GM18951 (cell line): ENCODE results near the gene CCDC8.
"Not testable (repeated sequence)": the region's sequence is repeated elsewhere in the genome, so short reads cannot be mapped to it uniquely, and the experiment has no call there.

ENCODE experiments used
- POLR2A ChIP-seq: IDR thresholded peaks from 4 replicates; pipeline ENCODE4 v1.6.1; 2011; ENCODE audit warnings: mild to moderate bottlenecking; ENCODE audit not compliant: insufficient read length, insufficient read depth; ENCODE audit errors: extremely low read depth
- in situ Hi-C: fragments of 300-500 bp; cut with MboI; formaldehyde crosslinking; loops from one replicate; pipeline ENCODE4 v1.12.0; 2022; ENCODE audit warnings: low sequenced_read_pairs, mixed read lengths, inconsistent platforms; ENCODE audit not compliant: unreplicated experiment

The CCDC8 gene

GRCh38 chr19:46385636-46386035 lies 27.7 kb downstream of the CCDC8 start:
- in situ Hi-C loops: no loop called here
- TF ChIP-seq POLR2A: no peak

- in situ Hi-C loops: no loop called here
- TF ChIP-seq POLR2A: no peak
Observed at GRCh38 chr19:46384396-46384795, 29.0 kb downstream of the CCDC8 start.

DNA sequence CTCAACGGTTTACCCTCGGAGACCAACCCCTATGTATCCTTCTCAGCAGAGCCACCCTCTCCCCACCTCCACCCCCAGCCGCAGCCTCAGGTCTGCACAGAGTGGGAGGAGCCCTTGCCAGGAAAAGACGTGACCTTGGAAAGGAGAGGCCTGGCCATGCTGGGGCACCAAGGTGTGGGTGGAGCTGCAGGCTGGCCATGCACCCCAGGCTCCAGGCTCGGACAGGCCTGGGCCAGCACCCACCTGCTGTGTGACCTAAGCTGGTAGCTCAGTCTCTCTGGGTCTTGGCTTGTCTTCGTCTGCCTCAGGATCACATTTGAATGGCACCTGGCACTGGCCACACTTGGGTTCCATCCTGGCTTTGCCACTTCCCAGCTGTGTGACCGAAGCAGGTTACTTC lies 29.5 kb downstream of the CCDC8 start:
- TF ChIP-seq POLR2A: no peak
- in situ Hi-C loops: no loop called here

DNA sequence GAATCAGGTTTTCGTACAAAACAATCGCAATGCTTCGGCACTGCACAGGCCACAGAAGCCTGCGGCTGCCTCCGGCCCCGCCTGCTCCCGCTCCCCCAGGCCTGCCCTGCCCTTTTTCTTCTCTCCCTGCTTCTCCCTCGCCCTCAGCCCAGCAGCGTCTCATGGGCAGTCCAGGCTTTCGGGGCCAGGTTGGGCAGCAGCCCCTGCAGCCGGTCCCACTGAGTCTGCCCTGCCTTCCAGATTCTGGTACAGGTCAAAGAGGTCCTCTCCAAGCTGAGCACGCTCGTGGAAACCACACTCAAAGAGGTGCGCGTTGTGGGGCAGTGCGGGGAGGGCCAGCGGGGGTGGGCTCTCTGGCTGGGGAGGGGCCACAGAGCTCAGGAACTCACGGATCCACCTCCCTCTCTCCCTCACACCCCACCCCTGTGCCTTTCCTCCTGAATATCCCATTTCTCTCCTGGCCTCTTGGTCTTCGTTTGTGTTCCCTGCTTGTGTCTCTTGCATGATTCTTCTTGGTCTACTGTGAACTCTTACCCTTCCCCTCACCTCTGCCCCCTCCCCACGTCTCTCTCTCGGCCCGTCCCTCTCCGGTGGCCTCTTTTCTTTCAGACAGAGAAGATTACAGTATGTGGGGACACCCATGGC lies 30.1 kb downstream of the CCDC8 start:
- TF ChIP-seq POLR2A: no peak
- in situ Hi-C loops: no loop called here

GRCh38 chr19:46381756-46382345 lies 31.5 kb downstream of the CCDC8 start:
- in situ Hi-C loops: no loop called here
- no peak for TF ChIP-seq POLR2A

- in situ Hi-C loops: no loop called here
- no peak for TF ChIP-seq POLR2A
Observed at GRCh38 chr19:46381346-46381745, 32.0 kb downstream of the CCDC8 start.

DNA sequence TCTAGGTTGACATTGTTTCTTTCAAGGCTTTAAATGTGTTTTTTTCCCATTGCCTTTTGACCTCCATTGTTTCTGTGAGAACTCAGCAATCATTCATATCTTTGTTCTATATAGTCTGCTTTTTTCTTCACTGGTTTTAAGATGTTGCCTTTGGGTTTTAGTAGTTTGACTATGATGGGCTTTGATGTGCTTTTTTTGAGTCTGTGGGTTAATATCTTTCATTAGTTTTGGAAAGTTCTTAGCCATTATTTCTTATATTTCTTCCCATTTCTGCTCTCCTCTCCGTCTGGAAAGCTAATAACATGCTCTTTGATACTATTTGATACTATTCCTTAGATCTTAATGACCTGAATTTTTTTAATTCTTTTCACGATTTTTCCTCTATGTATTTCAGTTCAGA lies 32.7 kb downstream of the CCDC8 start:
- in situ Hi-C loops: no loop called here
- TF ChIP-seq POLR2A: no peak

- in situ Hi-C loops: no loop called here
- TF ChIP-seq POLR2A: no peak
Observed at GRCh38 chr19:46378268-46378667, 35.1 kb downstream of the CCDC8 start.

DNA sequence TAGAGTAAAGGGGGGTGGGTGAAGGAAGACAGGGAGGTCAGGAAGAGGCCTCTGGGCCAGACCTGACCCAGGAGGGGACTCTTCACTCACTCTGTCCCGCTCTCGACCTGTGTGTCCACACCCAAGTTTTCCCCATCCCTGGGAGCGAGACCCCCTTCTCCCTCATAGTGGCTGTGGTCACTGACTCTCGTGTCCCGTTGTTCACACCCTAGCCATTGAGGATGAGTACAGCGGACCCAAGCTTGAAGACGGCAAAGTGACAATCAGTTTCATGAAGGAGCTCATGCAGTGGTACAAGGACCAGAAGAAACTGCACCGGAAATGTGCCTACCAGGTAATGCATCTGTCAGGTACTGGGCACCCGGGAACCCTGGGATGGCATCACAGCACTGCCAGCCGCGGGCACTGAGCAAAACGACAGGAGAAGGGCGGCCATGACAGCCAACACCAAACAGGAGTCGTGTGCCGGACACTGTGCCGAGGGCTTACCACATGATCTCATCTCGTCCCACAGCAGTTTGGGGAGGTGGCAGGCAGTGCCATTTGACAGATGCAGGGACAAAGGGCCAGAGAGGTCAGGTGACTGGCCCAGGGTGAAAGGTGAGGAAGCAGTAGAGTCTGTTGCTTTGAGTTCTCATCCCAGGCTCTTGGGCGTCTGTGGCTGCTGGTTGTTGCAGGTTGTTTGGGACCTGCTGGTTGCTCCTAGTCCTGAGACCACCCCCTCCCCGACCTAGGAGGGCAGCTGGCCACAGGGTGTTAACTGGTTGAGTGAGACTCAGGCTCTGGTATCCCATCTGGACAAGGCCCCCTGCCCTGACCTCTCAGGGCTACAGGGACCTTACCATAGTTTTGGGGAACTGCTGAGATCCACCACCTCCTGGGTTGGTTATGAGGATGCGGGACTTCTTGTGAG lies 36.9 kb downstream of the CCDC8 start:
- in situ Hi-C loops: no loop called here
- no peak for TF ChIP-seq POLR2A

DNA sequence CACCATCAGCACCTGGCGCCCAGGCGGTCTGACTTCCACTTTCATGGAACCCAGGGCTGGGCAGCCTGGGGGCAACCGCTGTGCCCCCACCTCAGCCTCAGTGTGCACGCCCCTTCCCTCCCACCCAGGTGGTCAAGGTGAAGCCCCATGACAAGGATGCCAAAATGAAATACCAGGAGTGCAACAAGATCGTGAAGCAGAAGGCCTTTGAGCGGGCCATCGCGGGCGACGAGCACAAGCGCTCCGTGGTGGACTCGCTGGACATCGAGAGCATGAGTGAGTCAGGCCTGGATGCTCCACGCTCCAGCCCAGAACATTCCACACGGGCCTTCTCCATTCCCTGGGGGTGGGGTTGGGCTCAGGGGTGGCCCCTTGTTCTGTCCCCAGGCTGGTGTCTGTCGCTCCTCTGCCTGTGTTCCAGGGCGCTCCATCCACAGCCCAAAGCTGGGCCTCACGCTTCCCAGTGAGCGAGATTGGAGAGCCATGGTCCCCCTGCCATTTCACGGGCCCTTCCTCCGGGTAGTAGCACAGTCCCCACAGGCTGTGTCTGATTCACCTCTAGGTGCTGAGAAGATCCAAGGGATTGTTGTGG lies 37.8 kb downstream of the CCDC8 start:
- in situ Hi-C loops: not testable (repeated sequence)

- no peak for TF ChIP-seq POLR2A
- in situ Hi-C loops: no loop called here
Observed at GRCh38 chr19:46374536-46375475, 38.6 kb downstream of the CCDC8 start.

DNA sequence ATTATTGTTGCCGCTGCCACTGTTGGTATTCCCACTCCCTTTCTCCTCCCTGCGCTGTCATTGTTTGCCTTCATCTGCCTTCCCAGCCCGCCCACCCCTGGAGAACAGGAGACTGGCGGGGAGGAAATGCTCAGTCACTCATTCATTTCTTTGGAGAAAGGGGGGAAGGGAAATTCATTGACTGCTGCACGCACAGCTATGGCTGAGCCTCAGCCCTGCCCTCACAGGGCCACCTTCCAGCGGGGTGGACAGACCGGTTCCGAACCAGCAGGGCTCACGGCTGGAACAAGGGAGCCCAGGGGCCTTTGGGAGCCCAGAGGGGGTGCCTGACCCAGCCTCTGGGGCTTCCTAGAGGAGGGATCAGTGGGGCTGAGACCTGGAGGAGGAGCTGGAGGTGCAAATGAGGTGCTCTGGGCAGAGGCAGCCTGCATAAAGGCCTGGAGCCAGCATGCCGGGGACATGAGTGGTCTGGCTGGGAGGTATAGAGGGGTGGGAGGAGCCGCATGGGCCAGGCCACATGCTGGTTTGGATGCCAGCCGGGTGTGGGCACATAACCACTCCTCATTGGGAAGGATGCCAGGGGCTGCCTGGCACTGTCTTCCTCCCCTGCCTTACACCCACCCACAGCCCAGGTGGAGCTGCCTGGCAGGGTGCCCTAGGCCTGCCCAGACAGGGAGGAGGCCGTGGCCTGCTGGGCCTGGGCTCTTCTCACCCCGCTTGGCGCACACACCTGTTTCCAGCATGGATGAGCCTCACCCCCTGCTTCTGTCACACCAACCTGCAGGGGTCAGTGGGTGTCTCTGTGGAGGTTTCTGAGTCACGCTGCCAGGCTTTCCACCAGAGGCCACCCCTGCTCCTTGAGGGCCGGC lies 39.6 kb downstream of the CCDC8 start:
- in situ Hi-C loops: no loop called here
- TF ChIP-seq POLR2A: no peak
